Neural progenitor cell (in vitro differentiated cells): ENCODE data around the gene PVR.

Source experiments
- CTCF ChIP-seq: fragments of 200-600 bp; sonication (generic); IDR thresholded peaks from 2 replicates; pipeline ENCODE4 v1.5.1; 2017; ENCODE audit warnings: antibody characterized with exemption, mild to moderate bottlenecking
- EZH2 ChIP-seq: fragments of 200-600 bp; sonication (generic); IDR thresholded peaks from 2 replicates; pipeline ENCODE4 v1.6.1; 2017; ENCODE audit warnings: antibody characterized with exemption, mild to moderate bottlenecking, moderate library complexity
- EZH2phosphoT487 ChIP-seq: fragments of 200-600 bp; sonication (generic); IDR thresholded peaks from 2 replicates; pipeline ENCODE4 v1.6.1; 2017; ENCODE audit warnings: antibody characterized with exemption

GRCh38 chr19:44620667-44621066 lies 23.0 kb upstream of the PVR start:
- TF ChIP-seq EZH2phosphoT487 (no peak), EZH2 (no peak), CTCF (no peak)
